Stomach (tissue), 9 donors: ENCODE results near the gene CSAD. TPM values are rescaled to one million over a fixed set of nuclear protein-coding genes. Genes with fewer than 3 reads are reported as not detected.

ENCODE experiments used
- DNase-seq, 2 donors: peaks; one replicate each; pipeline versions ENCODE4 v3.0.0 to v3.0.0-alpha.2; 2013 to 2019
- H3K27ac ChIP-seq, 5 donors: fragments of 200-600 bp in 4 of 5; sonication (generic) in 4 of 5; one replicate each; pipeline ENCODE4 v1.5.1; 2013 to 2019; ENCODE audit warnings: mild to moderate bottlenecking in 1 of 5, moderate library complexity in 1 of 5
- H3K27me3 ChIP-seq, 3 donors: fragments of 200-600 bp; sonication (generic); one replicate each; pipeline ENCODE4 v1.5.1; 2017 to 2019; ENCODE audit warnings: mixed run types in 1 of 3
- H3K36me3 ChIP-seq, 4 donors: fragments of 200-600 bp; sonication (generic); 1 replicate in 3 of 4; 2 replicates in 1 of 4; pipeline ENCODE4 v1.5.1; 2016 to 2019
- H3K4me1 ChIP-seq, 4 donors: fragments of 200-600 bp; sonication (generic); one replicate each; pipeline ENCODE4 v1.5.1; 2016 to 2019
- H3K4me3 ChIP-seq, 4 donors: fragments of 200-600 bp; sonication (generic) in 3 of 4; one replicate each; pipeline ENCODE4 v1.5.1; 2016 to 2019; ENCODE audit warnings: mild to moderate bottlenecking in 1 of 4
- H3K9me3 ChIP-seq, 4 donors: fragments of 200-600 bp; sonication (generic); one replicate each; pipeline ENCODE4 v1.5.1; 2016 to 2019
- EP300 ChIP-seq: sonication (generic); formaldehyde crosslinking; IDR thresholded peaks from one replicate; pipeline ENCODE4 v1.6.1; 2017; ENCODE audit warnings: antibody characterized with exemption
- POLR2A ChIP-seq, 4 donors: fragments of 450-650 bp; IDR thresholded peaks; one replicate each; pipeline ENCODE4 v1.6.1; 2016; ENCODE audit warnings: antibody characterized with exemption in 4 of 4, control low read depth in 2 of 4, mild to moderate bottlenecking in 1 of 4, moderate library complexity in 1 of 4
- POLR2AphosphoS5 ChIP-seq, 3 donors: sonication (generic); formaldehyde crosslinking; IDR thresholded peaks; one replicate each; pipeline ENCODE4 v1.6.1; 2016; ENCODE audit warnings: antibody characterized with exemption in 3 of 3
- whole genome bisulfite sequencing, 5 donors: extraction: QIAGEN DNeasy Blood & Tissue Kit in 3 of 5; methylation state at CpG; one replicate each; pipeline versions ENCODE4 v1.1.5 to v1.1.7; 2013 to 2018; 5-methylcytosine and 5-hydroxymethylcytosine counted together
- intact Hi-C: fragments of 100-400 bp; cut with DNase I; formaldehyde crosslinking; loops from one replicate; pipeline ENCODE4 v1.15.1; 2023; ENCODE audit warnings: low total_unique reads
- polyA plus RNA-seq, 3 donors: library from polyadenylated mRNA; stranded (reverse); fragments of 200-250 nt; gene quantifications; one replicate each; pipeline ENCODE4 v1.2.3, GENCODE V29; 2013
- total RNA-seq, 5 donors: library from RNA; depleted of rRNA; stranded (reverse); fragments of >200 nt; gene quantifications; one replicate each; pipeline versions ENCODE4 v1.1.0 to v1.2.3, GENCODE V29; 2014 to 2016
- TF ChIP-seq, protein P1 (sequence below), 7 experiments: fragments of 450-650 bp in 4 of 7; fragments of 200-600 bp in 3 of 7; sonication (generic) in 3 of 7; IDR thresholded peaks; one replicate each; pipeline ENCODE4 v1.5.1; 2016 to 2019; ENCODE audit warnings: antibody characterized with exemption in 7 of 7, control low read depth in 2 of 7, mild to moderate bottlenecking in 1 of 7
- donor health status: healthy with polysubstance abuse.
- donor health status: Bipolar disorder and iron deficiency.
- donor health status: healthy.

The CSAD gene
- total and polyA plus RNA-seq, 8 donors, result 4.6 to 334 (median 35.5) TPM

DNA sequence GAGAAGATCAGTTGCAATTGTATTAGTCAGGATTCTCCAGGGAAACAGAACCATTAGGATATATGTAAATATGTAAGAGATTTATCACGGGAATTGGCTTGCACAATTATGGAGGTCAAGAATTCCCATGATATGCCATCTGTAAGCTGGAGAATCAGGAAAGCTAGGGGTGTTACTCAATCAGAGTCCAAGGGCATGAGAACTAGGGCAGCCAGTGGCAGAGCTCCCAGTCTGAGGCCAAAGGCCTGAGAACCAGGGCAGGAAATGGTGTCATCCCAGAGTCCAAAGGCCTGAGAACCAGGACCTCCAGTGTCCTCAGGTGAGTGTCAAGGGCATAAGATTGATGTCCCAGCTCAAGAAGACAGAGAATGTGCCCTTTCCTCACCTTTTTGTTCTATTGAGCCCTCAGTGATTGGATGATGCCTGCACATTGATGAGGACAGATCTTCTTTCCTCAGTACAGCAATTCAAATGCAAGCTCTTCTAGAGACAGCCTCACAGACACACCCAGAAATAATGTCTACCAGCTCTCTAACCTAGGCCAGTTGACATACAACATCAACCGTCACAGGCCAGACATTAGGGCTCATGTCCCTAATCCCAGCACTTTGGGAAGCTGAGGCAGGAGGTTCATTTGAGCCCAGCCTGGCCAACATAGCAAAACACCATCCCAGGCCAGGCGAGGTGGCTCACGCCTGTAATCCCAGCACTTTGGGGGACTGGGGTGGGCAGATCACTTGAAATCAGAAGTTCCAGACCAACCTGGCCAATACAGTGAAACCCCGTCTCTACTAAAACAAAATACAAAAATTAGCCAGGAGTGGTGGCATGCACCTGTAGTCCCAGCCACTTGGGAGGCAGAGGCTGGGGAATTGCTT, 35.1 kb downstream of the CSAD start:
- no peak overlapping the region for H3K27ac ChIP-seq
- no peaks in the 10 kb centered on the region for H3K27me3 ChIP-seq
- H3K9me3 ChIP-seq, result no peaks in the 10 kb centered on the region
- H3K4me3 ChIP-seq, result no peak overlapping the region
- WGBS, 5 donors, result 86 to 93% (median 89%) methylated on average over 5 of the region's 5 CpGs
- intact Hi-C loops, result no loop called here
- no peaks in the 10 kb centered on the region for H3K36me3 ChIP-seq
- no peak for DNase-seq
- H3K4me1 ChIP-seq, result no peaks in the 10 kb centered on the region
- TF ChIP-seq, protein P1, sequence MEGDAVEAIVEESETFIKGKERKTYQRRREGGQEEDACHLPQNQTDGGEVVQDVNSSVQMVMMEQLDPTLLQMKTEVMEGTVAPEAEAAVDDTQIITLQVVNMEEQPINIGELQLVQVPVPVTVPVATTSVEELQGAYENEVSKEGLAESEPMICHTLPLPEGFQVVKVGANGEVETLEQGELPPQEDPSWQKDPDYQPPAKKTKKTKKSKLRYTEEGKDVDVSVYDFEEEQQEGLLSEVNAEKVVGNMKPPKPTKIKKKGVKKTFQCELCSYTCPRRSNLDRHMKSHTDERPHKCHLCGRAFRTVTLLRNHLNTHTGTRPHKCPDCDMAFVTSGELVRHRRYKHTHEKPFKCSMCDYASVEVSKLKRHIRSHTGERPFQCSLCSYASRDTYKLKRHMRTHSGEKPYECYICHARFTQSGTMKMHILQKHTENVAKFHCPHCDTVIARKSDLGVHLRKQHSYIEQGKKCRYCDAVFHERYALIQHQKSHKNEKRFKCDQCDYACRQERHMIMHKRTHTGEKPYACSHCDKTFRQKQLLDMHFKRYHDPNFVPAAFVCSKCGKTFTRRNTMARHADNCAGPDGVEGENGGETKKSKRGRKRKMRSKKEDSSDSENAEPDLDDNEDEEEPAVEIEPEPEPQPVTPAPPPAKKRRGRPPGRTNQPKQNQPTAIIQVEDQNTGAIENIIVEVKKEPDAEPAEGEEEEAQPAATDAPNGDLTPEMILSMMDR (IDR thresholded peaks at IDR 0.05), result no peak
- TF ChIP-seq EP300 (no peak), POLR2AphosphoS5 (IDR thresholded peaks at IDR 0.05) (no peak), POLR2A (IDR thresholded peaks at IDR 0.05) (no peak)

DNA sequence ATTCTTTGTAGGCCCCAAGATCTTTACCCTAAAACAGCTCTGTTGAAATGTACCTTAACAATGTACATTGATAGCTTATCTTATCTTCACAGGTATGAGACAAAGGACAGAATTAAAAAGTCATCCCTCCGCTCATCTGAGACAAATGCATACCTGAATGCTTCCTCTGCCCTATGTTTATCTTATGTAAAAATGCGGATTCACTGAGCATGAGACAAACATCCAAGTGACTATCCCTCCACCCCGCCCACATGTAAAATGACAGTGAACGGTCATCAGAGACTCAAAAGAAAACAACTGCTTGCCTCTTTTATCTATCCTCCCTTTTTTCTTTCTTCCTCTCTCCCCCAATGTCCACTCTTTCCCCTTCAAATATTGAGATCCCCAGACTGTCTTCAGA, 37.4 kb downstream of the CSAD start:
- 64 to 80% (median 74%) methylated on average over 4 of the region's 4 CpGs for WGBS, 5 donors
- Histone ChIP-seq H3K4me3 (no peak overlapping the region), H3K27me3 (no peaks in the 10 kb centered on the region), H3K27ac (no peak overlapping the region), H3K36me3 (no peaks in the 10 kb centered on the region), H3K9me3 (no peaks in the 10 kb centered on the region), H3K4me1 (no peaks in the 10 kb centered on the region)
- no peak for DNase-seq
- intact Hi-C loops, result no loop called here
- TF ChIP-seq POLR2A (IDR thresholded peaks at IDR 0.05), result no peak
- TF ChIP-seq, protein P1 (IDR thresholded peaks at IDR 0.05), result no peak
- TF ChIP-seq POLR2AphosphoS5 (IDR thresholded peaks at IDR 0.05), result no peak
- TF ChIP-seq EP300, result no peak

DNA sequence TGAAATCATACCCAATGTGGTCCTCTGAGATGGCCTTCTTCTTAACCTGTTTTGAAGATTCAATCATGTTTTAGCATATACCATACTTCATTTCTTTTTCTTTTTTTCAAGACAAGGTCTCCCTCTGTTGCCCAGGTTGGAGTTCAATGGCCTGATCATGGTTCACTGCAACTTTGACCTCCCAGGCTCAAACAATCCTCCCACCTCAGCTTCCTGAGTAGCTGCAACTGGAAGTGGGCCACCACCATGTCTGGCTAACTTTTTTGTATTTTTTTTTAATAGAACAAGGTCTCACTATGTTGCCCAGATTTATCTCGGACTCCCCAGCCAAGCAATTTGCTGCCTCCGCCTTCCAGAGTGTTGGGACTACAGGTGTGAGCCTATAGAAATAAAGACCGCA, 47.0 kb downstream of the CSAD start:
- WGBS, 5 donors, result 87 to 94% (median 92%) methylated on average over 3 of the region's 3 CpGs
- DNase-seq, result no peak
- peaks cover 0 to 1% (median 0%) of the 10 kb centered on the region in 3 donors for H3K27me3 ChIP-seq

DNA sequence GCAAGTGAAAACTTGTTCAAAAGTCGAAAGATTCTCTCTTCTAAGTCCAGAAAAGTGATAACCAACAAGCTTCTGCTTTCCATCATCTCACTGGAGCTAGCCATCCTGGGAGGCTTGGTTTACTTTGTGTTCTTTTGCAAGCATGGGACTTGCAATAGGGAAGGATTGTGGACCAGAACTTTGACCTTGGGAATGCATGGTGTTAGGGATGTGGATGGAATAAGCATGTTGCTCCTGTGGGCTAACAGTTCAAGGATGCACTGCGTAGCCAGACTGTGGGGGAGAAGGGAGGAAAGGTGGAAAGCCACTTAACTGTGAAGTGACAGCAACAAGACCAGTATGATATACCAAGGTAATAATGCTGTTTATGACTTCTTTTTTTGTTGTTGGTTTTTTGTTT, 48.9 kb downstream of the CSAD start:
- Histone ChIP-seq H3K4me1 (no peaks in the 10 kb centered on the region), H3K27ac (no peak overlapping the region), H3K4me3 (no peak overlapping the region), H3K36me3 (no peaks in the 10 kb centered on the region), H3K27me3 (peaks cover 0 to 6% (median 0%) of the 10 kb centered on the region in 3 donors), H3K9me3 (peaks cover 0 to 7% (median 1%) of the 10 kb centered on the region in 4 donors)
- WGBS, 5 donors, result 75 to 91% (median 87%) methylated on average over 2 of the region's 2 CpGs
- intact Hi-C loops, result no loop called here
- DNase-seq, result no peak
- TF ChIP-seq EP300, result no peak
- TF ChIP-seq POLR2AphosphoS5 (IDR thresholded peaks at IDR 0.05), result no peak
- TF ChIP-seq, protein P1 (IDR thresholded peaks at IDR 0.05), result no peak
- no peak for TF ChIP-seq POLR2A (IDR thresholded peaks at IDR 0.05)

More for the DNA sequence above, 47.0 kb downstream of the CSAD start:
- Histone ChIP-seq H3K4me3 (no peak overlapping the region), H3K27ac (no peak overlapping the region), H3K36me3 (no peaks in the 10 kb centered on the region), H3K4me1 (no peaks in the 10 kb centered on the region), H3K9me3 (peaks cover 0 to 13% (median 4%) of the 10 kb centered on the region in 4 donors)
- TF ChIP-seq, protein P1 (IDR thresholded peaks at IDR 0.05), result no peak
- TF ChIP-seq EP300, result no peak
- TF ChIP-seq POLR2AphosphoS5 (IDR thresholded peaks at IDR 0.05), result no peak
- TF ChIP-seq POLR2A (IDR thresholded peaks at IDR 0.05), result no peak
- intact Hi-C loops, result no loop called here
